ENCODE results near the gene ZMYM2. TPM values are rescaled to one million over a fixed set of nuclear protein-coding genes. Genes with fewer than 3 reads are reported as not detected.

ZMYM2 gene
- total and polyA plus RNA-seq, 2 of the 13 experiments (the other 11 are each of a cell fraction or from before 2014, with no cell fraction given) = 22.4 to 40.8 TPM

GRCh38 chr13:20073775-20074174 is 115.2 kb downstream of the ZMYM2 start:
- POLR2A ChIA-PET = no interaction called here
- Histone ChIP-seq H3K79me2 (ENCODE audit: insufficient read depth, low read length) (no peaks in the 10 kb centered on the region), H3K4me1 (ENCODE audit: insufficient read depth, low read length) (no peaks in the 10 kb centered on the region), H4K20me1 (ENCODE audit: insufficient read depth, low read length) (no peaks in the 10 kb centered on the region), H3K4me3 (replicated peaks in 1 of 3; ENCODE audit: insufficient read depth in 1 of 3, low read depth in 2 of 3, low read length in 3 of 3) (no peak overlapping the region), H3K4me2 (ENCODE audit: low read depth, low read length) (no peak overlapping the region), H3K9me3 (ENCODE audit: low read length) (no peaks in the 10 kb centered on the region), H3K27ac (ENCODE audit: extremely low read length, insufficient read depth, low read length) (no peak overlapping the region), H2AFZ (ENCODE audit: low read length) (no peak overlapping the region), H3K36me3 (replicated peaks in 1 of 2; ENCODE audit: control insufficient read depth in 1 of 2, insufficient read depth in 2 of 2, low read length in 2 of 2) (peaks cover 6 to 26% of the 10 kb centered on the region in 2 experiments), H3K9ac (ENCODE audit: insufficient read depth, low read depth, low read length) (no peak overlapping the region), H3K27me3 (ENCODE audit: control insufficient read depth in 1 of 2, insufficient read depth in 2 of 2, low read length in 2 of 2) (no peaks in the 10 kb centered on the region)
- CTCF ChIA-PET (ENCODE audit: low intra/inter-chr PET ratio, low total read pairs) = no interaction called here
- FAIRE-seq (no peak), DNase-seq (ENCODE audit: low spot score) (no peak), ATAC-seq (no peak)
- TF ChIP-seq CEBPB (IDR thresholded peaks at IDR 0.05; ENCODE audit: borderline replicate concordance, low read depth, low read length) (0 out of 2 replicates have a peak, but pooled peaks have one; percentile 5), TBX3 (IDR thresholded peaks at IDR 0.05; ENCODE audit: borderline replicate concordance) (no peak), TBL1XR1 (IDR thresholded peaks at IDR 0.05; ENCODE audit: borderline replicate concordance, low read length, partially characterized antibody) (no peak)
- 98% methylated on average over 2 of the region's 2 CpGs for WGBS (ENCODE audit: low lambda C conversion rate)
- no TSS peak for BruUV-seq (replicated peaks)
- in situ Hi-C loops (cut with HindIII; ENCODE audit: extremely low pct_ligation_motif_present, low pct_unique_long_range_greater_than_20kb) = no loop called here
- intact Hi-C loops (cut with micrococcal nuclease; ENCODE audit: unreplicated experiment) = no loop called here

- Histone ChIP-seq H3K4me1 (ENCODE audit: insufficient read depth, low read length) (no peaks in the 10 kb centered on the region), H3K9ac (ENCODE audit: insufficient read depth, low read depth, low read length) (no peak overlapping the region), H3K4me3 (replicated peaks in 1 of 3; ENCODE audit: insufficient read depth in 1 of 3, low read depth in 2 of 3, low read length in 3 of 3) (no peak overlapping the region), H2AFZ (ENCODE audit: low read length) (no peak overlapping the region), H3K9me3 (ENCODE audit: low read length) (no peaks in the 10 kb centered on the region), H3K27ac (ENCODE audit: extremely low read length, insufficient read depth, low read length) (no peak overlapping the region), H3K4me2 (ENCODE audit: low read depth, low read length) (no peak overlapping the region), H4K20me1 (ENCODE audit: insufficient read depth, low read length) (no peaks in the 10 kb centered on the region), H3K79me2 (ENCODE audit: insufficient read depth, low read length) (no peaks in the 10 kb centered on the region), H3K27me3 (ENCODE audit: control insufficient read depth in 1 of 2, insufficient read depth in 2 of 2, low read length in 2 of 2) (no peaks in the 10 kb centered on the region), H3K36me3 (replicated peaks in 1 of 2; ENCODE audit: control insufficient read depth in 1 of 2, insufficient read depth in 2 of 2, low read length in 2 of 2) (peaks cover 6 to 26% of the 10 kb centered on the region in 2 experiments)
- no TSS peak for BruUV-seq (replicated peaks)
- FAIRE-seq (no peak), DNase-seq (ENCODE audit: low spot score) (no peak), ATAC-seq (no peak)
- CTCF ChIA-PET (ENCODE audit: low intra/inter-chr PET ratio, low total read pairs) = no interaction called here
- 95% methylated on average over 1 of the region's 1 CpG for WGBS (ENCODE audit: low lambda C conversion rate)
- intact Hi-C loops (cut with micrococcal nuclease; ENCODE audit: unreplicated experiment) = no loop called here
- in situ Hi-C loops (cut with HindIII; ENCODE audit: extremely low pct_ligation_motif_present, low pct_unique_long_range_greater_than_20kb) = no loop called here
- POLR2A ChIA-PET = no interaction called here
- TF ChIP-seq STAT5B (CRISPR knock-in tag; IDR thresholded peaks at IDR 0.05) = no peak
- no peak for TF ChIP-seq ZNF543 (CRISPR knock-in tag; IDR thresholded peaks at IDR 0.05)
- TF ChIP-seq ARID2 (CRISPR knock-in tag; IDR thresholded peaks at IDR 0.05; ENCODE audit: borderline replicate concordance) = no peak
- TF ChIP-seq ZSCAN29 (CRISPR knock-in tag; conservative IDR thresholded peaks at IDR 0.05) = no peak
- TF ChIP-seq, protein P1, sequence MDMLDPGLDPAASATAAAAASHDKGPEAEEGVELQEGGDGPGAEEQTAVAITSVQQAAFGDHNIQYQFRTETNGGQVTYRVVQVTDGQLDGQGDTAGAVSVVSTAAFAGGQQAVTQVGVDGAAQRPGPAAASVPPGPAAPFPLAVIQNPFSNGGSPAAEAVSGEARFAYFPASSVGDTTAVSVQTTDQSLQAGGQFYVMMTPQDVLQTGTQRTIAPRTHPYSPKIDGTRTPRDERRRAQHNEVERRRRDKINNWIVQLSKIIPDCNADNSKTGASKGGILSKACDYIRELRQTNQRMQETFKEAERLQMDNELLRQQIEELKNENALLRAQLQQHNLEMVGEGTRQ (IDR thresholded peaks at IDR 0.05; ENCODE audit: low read depth, low read length) = no peak
- TF ChIP-seq, protein P1 (CRISPR knock-in tag; IDR thresholded peaks at IDR 0.05; ENCODE audit: borderline replicate concordance) = no peak
- no peak for TF ChIP-seq ZNF225 (CRISPR knock-in tag; IDR thresholded peaks at IDR 0.05)
- no peak for TF ChIP-seq ZBTB49 (CRISPR knock-in tag; IDR thresholded peaks at IDR 0.05; ENCODE audit: borderline replicate concordance)
- no peak for TF ChIP-seq ZEB1 (IDR thresholded peaks at IDR 0.05; ENCODE audit: insufficient replicate concordance, low read depth)
- no peak for TF ChIP-seq PBX2 (CRISPR knock-in tag; IDR thresholded peaks at IDR 0.05)
Measured at GRCh38 chr13:20074966-20075365, 116.4 kb downstream of the ZMYM2 start.
